Measurements from ENCODE around the gene DMBT1.

DMBT1 gene
- 0 to 0.07 reads per million in 2 donors for total RNA-seq

DNA sequence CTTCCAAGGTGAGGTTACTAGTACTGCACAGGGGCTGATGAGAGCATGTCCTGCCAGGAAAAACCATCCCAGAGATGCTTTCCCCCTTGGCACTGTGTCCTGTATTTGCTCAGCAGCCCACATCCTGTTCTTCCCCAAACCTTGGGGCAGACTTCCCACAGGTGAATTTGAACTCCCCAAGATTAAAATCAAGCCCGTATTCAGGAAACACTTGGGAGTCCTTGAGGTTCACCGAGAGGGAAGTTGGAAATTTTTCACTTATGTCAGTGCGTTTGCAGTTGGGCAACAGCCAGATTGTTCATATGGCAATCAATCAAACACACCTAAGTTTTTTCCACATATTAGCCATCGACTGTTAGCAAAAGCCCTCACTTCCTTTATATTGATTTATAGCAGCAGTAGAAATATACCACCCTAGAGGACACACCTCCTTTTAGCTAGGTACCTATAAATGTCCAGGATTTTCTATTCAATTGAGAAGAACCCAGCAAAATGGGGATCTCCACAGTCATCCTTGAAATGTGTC, at the start of gene DMBT1:
Gene DMBT1, plus strand, starts transcription at position 476 of the 526 bp plus-strand sequence. Its CDS starts 17 bp downstream, at position 493.
- no peak for DNase-seq

DNA sequence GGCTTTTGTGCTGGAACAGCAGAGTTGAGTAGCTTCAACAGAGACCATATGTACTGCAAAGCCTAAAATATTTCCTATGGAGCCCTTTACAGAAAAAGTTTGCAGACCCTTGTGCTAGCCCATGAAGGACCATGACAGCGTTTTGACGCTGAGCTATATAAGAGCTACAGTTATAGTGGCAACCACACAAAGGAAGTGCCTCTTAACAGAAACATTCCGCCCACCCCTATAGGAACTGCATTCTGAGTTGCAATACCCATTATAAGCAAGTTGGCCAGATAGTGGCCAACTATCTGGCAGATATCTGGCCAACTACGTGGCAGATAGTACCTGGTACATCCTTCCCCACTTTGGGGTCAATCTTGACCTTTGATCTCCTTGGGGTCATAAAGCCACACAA, 47.5 kb upstream of the DMBT1 start:
- no peak for DNase-seq

DNA sequence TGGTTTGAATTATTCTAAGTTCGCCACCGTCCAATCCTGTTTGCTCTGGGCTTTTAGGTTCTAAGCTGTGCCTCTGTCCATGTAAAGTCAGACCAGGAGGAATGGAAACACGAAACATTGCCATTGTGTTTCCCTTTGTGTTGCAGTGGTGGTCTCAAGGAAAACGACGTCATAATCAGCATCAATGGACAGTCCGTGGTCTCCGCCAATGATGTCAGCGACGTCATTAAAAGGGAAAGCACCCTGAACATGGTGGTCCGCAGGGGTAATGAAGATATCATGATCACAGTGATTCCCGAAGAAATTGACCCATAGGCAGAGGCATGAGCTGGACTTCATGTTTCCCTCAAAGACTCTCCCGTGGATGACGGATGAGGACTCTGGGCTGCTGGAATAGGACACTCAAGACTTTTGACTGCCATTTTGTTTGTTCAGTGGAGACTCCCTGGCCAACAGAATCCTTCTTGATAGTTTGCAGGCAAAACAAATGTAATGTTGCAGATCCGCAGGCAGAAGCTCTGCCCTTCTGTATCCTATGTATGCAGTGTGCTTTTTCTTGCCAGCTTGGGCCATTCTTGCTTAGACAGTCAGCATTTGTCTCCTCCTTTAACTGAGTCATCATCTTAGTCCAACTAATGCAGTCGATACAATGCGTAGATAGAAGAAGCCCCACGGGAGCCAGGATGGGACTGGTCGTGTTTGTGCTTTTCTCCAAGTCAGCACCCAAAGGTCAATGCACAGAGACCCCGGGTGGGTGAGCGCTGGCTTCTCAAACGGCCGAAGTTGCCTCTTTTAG, 46.3 kb upstream of the DMBT1 start:
- DNase-seq = no peak

DNA sequence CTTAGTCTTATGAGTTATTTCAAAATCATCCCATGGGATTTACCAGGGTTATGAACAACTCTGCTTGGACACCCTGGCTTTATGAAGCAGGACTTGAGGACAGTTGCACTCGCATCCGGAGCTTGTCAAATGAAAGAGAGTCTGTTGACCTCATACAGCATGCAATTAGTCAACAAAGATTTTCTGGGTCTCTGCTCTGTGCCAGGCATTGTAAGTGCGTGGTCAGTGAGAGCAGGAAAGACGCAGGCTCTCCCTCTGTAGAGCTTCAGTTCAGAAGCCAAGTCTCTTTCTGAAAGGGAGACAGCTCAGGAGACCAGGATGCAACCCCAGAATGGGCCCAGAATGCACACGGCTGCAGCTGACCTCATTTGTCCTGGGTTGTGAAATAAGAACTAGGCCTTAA, 45.5 kb upstream of the DMBT1 start:
- DNase-seq = no peak

DNA sequence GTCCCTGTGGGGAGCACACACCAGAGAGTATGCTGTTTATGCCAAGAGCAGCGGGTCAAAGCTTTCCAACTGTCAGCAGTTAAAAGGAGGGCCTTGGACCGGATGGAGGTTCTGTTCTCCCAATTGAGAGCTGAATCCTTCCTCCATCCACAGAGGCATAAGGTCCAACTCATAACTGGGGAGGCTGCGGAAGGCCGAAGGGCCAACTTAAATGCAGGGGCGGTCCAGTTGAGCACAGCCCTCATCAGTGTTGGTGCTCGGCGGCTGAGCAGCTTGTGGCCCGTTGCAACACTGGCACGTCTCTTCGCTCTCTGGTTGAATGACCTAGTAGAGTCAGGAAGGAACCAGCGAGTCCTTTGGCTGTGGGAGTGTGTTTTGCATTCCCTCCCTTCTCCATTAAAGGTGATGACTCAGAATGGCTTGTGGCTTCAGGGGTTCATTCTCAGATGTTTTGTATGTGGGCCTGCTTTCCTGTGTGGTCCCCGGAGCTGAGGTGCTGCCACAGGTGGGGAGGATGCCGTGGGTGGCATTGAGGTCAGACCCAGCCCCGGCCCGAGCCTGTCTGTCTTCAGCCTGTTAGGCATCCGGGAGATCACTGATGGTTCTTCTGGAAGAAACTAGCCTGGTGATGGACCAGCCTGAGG, 44.8 kb upstream of the DMBT1 start:
- peak; percentile 54 for DNase-seq

DNA sequence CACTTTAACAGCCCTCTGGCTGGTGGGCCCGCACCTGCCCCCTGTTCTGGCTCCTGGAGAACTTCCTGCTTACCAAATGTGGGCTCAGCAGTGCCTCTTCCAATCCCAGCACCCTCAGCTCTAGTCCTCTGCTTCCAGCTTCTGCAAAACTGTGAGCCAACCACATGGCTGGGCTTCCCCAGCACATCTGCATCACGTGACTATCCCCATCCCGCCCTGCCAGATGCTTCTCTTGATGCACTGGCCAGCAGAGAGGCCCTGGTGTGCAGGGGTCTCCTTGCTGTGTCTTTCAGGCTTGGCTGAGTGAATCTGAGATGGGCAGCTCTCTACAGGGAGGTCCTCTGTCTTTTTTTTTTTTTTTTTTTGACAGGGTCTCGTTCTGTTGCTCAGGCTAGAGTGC, 43.8 kb upstream of the DMBT1 start:
- DNase-seq = no peak

DNA sequence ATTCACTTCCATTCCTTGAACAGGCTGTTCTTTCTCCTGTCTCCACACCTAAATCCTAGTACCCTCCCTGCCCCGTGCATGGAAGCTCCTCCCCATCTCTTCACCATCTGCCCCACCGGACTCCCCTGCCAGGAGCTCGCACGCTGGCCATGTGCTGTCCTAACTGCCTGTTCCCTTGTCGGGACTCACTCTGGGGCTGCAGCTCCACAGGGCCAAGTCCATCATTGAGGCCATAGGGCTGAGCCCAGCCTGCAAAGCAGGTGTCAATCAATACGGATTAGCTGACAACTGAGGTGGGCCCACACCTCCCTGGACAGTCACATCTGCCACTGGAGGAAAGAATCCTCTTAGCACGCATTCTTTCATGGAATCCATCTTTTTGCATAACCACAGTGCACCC, 41.4 kb upstream of the DMBT1 start:
- DNase-seq = no peak

DNA sequence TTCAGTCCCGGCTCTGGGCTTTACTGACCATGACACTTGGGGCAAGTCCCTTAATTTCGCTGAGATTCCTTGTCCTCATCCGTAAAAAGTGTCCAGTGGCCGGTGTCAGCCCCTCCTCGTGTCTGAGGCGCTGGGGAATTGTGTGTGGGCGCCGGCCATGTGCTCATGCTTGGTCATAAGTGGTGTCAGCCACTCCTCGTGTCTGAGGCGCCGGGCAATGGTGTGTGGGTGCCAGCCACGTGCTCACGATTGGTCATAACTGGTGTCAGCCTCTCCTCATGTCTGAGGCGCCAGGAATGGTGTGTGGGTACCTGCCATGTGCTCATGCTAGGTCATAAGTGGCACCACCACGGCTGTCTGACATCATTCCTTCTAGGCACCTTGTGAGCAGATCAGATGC, 40.7 kb upstream of the DMBT1 start:
- DNase-seq = no peak

DNA sequence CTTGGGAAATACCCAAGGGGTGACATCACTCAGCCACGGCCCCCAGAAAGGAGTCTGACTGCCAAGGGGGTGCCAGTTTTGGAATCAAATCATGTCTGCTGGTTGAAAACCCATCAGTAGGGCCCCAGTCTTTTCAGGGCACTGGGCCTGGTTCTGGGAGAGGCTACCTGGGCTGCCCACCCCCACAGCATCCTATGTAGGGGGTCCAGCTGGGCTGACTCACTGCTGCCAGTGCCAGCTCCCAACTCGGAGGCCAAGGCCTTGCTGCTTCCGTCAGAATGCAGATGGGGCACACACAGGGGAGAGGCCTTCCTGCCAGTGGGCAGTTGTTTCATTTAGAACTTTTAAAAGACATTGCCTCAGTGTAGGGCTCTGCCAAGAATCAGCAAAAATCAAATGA, 39.5 kb upstream of the DMBT1 start:
- DNase-seq = no peak

DNA sequence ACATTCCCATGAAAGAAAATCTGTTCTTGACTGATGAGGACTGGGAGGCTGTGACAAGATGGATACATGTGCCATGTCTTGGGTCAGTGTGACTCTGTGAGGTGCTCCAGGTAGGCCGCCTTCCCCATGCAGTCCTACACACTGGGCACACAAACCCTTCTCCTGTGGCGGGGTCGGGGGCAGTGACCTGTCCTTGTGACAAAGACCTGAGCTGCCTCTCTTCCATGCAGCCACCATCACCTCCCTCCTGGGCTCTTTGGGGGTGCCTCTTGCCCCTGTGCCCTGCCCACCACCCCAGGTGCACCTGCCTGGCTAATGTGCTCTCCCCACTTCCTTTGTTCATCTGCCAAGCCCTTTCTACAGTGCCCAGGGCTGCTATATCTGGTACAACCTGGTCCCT, 35.7 kb upstream of the DMBT1 start:
- DNase-seq = no peak

DNA sequence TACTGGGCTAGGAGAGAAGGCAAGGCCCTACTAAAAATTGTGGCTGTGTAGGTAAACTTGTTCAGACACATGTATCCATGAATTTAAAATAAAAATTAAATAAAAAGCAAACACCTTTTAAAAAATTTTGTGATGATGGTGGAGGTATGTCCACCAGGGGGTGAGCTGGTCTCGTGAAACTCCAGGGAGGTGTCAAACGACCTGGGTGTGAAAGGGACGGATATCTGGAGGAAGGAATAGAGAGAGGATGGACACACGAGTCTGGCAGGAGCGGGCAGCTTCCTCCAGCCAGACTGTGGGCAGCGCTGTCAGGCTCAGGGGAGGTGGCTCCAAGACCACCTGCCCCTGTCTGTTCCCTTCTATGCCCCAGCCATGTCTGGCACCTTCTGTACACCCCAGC, 34.8 kb upstream of the DMBT1 start:
- peak; percentile 7 for DNase-seq

DNA sequence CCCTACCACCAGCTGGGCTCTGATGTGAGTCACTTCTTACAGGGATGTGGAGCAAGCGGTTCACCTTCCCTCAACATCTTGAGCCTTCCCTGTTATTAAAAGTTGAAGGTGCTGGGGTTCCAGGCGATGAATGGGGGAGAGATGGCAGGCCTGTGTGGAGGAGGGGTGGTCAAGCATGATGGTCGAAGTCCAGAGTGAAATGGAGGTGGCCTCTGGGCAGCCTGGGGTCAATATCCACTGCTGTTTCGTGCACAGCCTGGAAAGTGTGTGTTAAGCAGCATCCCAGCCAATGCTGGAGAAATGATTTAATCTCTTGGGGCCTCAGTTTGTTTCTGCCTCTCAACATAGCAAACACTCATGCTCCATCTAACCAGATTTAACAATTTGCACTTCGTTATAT, 33.7 kb upstream of the DMBT1 start:
- no peak for DNase-seq

DNA sequence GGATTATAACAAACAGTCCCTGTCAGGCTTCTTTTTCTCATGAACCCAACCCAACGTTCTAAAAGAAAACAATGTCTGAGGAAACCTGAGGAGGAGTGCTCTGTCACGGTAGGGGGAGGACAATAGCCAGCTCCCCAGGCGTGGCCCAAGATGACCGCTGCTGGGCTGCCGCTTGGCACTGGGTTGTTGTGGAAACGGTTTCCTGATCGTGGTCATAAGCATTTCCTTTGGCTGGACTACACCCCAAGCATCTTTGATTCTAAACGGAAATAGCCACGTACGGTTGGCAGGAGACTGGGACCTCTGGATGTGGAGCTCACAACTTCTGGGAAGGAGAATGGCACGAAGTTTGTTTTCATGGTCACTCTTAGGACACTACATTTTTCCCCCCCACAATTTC, 30.4 kb upstream of the DMBT1 start:
- DNase-seq = no peak

DNA sequence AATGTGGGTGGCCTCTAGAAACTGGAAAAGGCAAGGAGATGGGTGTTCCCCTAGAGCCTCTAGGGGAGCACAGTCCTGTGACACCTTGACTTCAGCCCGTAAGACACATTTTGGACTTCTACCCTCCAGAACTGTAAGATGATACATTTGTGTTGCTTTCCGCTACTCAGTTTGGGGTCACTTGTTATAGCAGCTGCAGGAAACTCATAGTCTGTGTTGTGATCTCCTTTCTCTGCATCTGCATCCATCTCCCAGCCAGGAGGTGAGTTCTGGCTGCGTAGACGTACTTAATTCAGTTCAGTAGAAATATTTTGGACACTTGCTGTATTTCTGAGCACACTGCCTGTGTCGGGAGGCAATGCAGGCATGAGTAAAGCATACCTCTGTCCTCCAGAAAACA, 29.3 kb upstream of the DMBT1 start:
- DNase-seq = no peak

DNA sequence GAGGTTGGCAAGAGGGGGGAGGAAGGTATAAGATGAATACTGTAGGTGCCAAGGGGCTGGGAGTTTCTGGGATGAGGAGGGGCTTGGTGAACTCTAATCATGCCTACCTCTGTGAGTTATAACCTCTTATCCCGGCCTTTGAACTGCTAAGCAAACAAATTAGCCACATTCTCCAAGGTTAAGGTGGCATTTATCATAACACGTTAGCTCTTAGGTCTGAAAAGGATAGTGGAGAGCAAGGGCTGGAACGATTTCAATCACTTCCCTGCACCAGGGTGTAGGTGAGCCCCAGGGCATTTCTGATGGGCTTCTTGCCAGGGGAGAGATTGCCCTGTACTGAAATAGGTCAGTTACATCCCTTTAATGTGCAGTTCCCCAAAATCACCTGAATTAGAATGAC, 28.6 kb upstream of the DMBT1 start:
- DNase-seq = no peak

DNA sequence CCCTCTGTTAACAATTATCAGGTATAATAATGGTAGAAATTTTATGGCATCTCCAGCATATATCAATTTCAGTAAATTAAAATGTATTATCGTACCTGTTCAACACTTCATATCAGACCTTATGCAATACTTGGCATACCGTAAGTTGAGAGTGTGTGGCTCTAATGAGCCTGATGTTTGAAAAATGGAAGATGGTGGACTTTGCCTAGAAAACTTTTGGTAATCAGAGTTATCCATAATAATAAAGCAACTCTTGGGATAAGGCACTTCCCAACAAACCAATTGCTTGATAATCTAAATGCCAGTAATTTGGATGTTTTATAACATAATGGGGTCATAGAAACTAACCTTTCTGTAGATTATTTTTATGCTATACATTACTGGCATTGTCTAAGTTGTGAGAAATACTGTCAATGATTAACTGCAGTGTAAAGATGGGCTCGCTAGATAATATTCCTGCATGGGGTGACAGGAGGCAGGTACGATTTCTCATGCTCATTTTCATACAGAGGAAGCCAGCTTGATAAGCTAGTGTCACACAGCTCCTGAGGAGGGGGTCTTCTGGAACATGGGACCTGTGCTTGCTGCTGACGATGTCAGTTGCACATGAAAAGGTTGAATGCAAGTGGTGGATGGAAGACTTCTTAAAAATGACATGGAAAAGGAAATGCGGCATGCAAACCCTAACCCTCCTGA, 27.8 kb upstream of the DMBT1 start:
- no peak for DNase-seq

DNA sequence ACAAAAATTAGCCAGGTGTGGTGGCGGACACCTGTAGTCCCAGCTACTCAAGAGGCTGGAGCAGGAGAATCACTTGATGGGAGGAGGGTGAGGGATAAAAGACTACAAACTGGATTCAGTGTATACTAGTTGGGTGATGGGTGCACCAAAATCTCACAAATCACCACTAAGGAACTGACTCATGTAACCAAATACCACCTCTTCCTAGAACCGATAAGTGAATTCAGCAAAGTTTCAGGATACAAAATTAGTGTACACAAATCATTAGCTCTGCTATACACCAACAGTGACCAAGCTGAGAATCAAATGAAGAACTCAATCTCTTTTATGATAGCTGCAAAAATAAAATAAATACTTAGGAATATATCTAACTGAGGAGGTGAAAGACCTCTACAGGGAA, 23.0 kb upstream of the DMBT1 start:
- DNase-seq = no peak

DNA sequence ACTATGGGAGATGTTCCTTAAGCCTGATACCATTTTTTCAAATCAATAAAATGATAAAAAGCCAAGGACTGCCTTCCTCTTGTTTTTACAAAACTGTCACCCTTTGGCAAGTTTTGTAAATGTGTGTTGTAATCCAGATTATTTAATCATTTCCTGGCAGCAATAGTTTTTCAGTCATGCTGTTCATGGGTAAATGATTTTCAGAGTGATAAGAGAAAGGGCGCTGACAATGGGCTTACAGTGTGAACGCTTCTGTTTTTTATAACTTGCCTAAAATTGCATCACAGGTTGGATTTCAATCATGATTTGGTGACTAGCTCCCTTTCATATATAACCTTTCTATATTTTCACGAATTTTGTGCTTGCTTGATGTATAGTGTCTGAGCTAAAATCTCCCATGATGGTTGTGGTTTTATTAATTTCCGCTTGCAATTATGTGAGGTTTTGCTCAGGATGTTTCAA, 19.0 kb upstream of the DMBT1 start:
- no peak for DNase-seq

DNA sequence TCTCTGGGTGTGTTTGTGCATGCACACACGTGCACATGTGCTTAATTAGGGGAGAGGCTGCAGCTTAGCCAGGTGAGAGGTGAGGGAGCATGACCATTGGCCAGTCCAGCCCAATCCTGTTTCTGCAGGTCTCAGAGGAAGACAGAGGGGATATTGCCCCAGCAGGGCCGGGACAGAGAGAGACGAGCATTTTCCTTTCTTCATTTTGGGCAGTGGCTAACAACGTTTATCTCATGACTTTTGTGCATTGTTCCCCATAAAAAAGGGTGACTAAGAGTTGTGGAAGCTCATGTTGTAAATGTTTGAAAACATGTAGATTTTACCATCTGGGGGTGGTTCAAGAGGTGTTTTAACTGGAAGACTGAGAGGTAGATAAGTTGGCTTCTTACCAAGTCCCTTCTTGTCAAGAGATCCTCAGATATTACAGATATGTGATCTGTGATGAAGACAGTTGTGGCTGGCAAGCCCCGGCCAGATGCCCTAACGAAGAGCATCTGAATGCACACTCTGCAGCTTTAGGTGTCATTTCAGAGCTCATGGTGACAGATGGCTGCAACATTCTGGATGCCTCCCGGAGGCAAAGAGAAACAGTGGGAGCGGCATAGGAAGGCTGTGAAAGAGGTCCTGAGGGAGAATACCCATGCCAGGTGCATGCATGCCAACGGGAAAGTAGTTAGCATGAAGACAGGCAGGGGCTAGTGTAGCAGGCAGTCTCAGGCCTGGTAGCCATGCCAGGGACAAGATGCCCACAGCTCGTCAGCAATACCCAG, 16.7 kb upstream of the DMBT1 start:
- DNase-seq = no peak

DNA sequence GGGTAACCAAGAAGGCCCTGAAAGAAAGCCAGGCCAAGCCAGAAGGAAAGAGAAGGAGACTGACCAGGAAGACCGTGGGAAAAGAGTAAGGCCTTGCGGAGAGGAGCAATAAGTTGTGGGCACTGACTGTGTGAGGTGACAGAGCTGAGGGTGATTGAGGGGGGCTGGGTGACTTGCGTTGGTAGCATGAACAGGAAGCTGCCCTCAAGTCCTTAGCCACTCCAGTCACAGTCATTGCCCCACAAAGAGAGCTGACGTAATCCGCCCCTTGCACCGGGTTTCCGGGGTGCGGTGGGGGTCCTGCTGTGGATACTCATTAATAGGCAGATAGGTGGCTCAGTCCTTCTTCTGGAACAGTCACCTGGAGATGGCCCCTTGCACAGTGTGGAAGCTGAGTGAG, 16.1 kb upstream of the DMBT1 start:
- no peak for DNase-seq

DNA sequence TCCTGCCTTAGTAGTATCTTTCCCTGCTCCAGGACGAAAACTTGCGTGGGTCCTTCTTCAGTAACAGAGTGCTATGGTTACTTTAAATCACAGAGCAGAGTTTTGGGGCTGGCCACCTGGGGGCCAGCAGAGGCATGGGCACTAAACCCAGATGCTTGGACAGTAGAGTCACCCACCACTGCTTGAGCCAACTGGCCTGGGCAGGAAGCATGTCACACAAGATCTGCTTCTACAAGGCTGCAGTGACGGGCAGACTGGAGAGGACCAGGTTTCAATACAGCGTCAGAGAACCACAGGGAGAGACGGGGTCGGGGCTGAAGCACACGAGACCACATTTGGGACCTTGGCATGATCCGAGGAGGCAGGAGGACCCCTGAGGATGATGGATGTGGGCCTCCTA, 14.3 kb upstream of the DMBT1 start:
- no peak for DNase-seq

DNA sequence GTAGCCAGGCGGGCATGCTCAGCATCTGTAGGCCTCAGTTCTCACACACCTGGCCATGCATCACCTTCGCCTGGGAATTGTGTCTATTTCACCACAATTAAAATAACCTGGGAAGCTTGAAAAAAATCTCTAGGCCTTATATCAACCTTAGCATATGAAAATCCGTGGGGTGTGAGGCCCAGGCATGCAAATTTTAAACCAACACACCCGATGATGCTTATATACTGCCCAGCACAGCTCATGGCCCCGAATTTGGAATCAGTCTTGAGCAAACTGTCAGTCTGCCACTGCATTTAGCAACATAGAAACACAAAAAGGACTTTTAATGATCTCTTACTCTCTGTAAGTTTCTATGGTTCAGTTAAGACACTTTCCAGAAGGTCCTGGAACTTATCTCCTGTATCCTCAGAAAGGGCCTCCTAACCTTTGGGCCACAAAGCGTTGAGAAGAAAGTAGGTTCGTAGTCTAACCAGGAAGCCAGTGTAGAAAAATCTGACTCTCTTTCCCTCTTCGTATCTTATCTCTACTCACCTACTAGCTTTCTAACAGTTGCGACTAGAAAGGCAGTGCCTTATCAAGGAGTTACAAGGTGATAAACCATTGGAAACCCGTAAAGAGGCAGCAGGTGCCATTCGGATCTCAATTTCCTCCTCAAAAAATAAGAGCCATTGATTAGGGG, 12.0 kb upstream of the DMBT1 start:
- DNase-seq = no peak

Data from T-helper 9 cell (primary cell).